GM23338 (cell line): ENCODE data around the gene NEU1.

Experiments used
- CREB1 ChIP-seq: fragments of 250-450 bp; sonication (Bioruptor Pico); IDR thresholded peaks from 2 replicates; pipeline ENCODE4 v1.5.0; 2020; ENCODE audit warnings: low read depth, mild to moderate bottlenecking, moderate library complexity
- CTCF ChIP-seq, 2 experiments: fragments of 200-600 bp in 1 of 2; sonication (generic) in 1 of 2; conservative IDR thresholded peaks; 2 replicates each; pipeline versions ENCODE4 v1.5.1 to v1.6.1; 2016 to 2017; ENCODE audit warnings: antibody characterized with exemption in 2 of 2, low read depth in 2 of 2, mild to moderate bottlenecking in 2 of 2, moderate library complexity in 1 of 2
- EZH2 ChIP-seq: fragments of 200-600 bp; sonication (generic); IDR thresholded peaks from one replicate; pipeline ENCODE4 v1.8.0; 2017; ENCODE audit warnings: antibody characterized with exemption, mild to moderate bottlenecking, low read depth; ENCODE audit not compliant: unreplicated experiment
- EZH2phosphoT487 ChIP-seq: fragments of 200-600 bp; sonication (generic); IDR thresholded peaks from one replicate; pipeline ENCODE4 v1.8.1; 2018; ENCODE audit warnings: antibody characterized with exemption; ENCODE audit not compliant: unreplicated experiment
- POLR2AphosphoS5 ChIP-seq: IDR thresholded peaks from 2 replicates; pipeline ENCODE4 v1.6.1; 2016; ENCODE audit warnings: antibody characterized with exemption, low read depth
- REST ChIP-seq: IDR thresholded peaks from one replicate; pipeline ENCODE4 v1.6.1; 2018; ENCODE audit warnings: antibody characterized with exemption; ENCODE audit not compliant: unreplicated experiment
- STAT1 ChIP-seq: IDR thresholded peaks from one replicate; pipeline ENCODE4 v1.6.1; 2016; ENCODE audit warnings: antibody characterized with exemption; ENCODE audit not compliant: unreplicated experiment

- TF ChIP-seq CTCF (conservative IDR thresholded peaks at IDR 0.05; ENCODE audit: low read depth in 2 of 2) (no peak), POLR2AphosphoS5 (no peak), CREB1 (CRISPR knock-in tag) (no peak), EZH2 (no peak), REST (no peak), EZH2phosphoT487 (no peak), STAT1 (no peak)
Measured at GRCh38 chr6:31906122-31906521, 43.5 kb upstream of the NEU1 start.
